NCI-H345 treated with DMSO at 0.1 percent for 48 hours (cell line): ENCODE data around the gene MPND.
"Not testable (repeated sequence)": the region's sequence is repeated elsewhere in the genome, so short reads cannot be mapped to it uniquely, and the experiment has no call there.

Experiments used
- DNase-seq: peaks from one replicate; lab custom pipeline; 2025; ENCODE audit not compliant: unreplicated experiment; lab: John Stamatoyannopoulos, UW

Gene MPND

DNA sequence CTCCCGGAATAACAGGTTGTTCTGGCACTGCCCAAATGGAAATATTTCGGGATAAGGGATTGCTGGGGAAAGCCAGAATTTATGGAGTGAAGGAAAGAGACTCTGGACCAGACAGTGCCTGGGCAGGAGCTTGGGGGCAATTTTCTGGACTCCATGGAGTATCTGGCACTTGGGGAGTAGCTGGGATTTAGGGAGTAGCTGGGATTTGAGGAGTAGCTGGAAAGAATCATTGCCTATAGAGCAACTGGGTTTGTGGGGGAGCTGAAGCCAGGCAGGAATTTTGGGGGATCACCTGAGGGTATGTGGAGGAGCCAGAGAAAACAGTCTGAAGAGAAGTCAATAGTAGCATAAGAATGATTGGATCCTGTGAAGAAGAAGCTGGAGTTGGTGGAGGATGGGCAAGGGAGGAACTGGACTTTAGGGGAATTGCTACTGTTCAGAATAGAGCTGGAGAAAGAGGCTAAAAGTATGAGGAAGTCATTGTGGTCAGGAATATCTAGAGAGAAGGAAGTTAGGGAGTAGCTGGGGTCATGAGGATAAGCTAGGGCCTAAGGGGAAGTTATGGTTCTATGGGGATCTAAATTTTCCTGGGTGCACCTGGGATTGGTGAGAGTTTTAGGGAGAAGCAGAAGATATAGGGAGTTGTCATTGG is 24.2 kb upstream of the MPND start:
- DNase-seq: no peak

DNA sequence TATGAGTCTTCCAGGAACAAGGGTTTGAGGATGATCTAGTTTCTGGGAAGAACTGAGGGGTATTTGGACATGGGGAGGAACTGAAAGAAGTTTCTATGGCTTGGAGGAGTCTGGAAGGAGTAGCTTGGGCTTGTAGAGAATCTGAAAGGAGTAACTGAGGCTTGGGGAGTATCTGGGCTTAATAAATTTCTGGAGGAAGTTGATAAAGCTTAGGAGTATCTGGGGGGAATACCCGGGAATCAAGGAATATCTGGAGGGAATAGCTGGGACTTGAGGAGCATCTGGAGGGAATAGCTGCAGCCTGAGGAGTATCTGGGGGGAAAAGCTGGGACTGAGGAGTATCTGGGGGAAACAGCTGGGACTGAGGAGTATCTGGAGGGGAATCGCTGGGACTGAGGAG is 22.9 kb upstream of the MPND start:
- no peak for DNase-seq

DNA sequence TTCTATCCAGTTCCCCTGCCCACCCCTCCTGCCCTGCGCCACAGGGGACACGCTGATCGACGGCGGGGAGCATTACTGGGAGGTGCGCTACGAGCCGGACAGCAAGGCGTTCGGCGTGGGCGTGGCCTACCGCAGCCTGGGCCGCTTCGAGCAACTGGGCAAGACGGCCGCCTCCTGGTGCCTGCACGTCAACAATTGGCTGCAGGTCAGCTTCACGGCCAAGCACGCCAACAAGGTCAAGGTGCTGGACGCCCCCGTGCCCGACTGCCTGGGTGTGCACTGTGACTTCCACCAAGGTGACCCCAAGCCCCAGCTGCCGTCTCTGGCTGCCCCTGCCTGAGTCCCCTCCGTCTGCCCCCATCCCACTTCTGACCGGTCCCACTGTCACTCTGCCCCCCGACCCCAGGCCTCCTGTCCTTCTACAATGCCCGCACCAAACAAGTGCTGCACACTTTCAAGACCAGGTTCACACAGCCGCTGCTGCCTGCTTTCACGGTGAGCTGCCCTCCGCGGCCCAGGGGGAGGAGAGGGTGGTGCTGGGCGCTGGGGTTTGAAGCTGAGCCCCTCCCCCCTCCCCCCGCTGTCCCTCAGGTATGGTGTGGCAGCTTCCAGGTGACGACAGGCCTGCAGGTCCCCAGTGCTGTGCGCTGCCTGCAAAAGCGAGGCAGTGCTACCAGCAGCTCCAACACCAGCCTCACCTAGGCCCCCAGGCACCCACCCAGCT is 20.3 kb upstream of the MPND start:
- no peak for DNase-seq

DNA sequence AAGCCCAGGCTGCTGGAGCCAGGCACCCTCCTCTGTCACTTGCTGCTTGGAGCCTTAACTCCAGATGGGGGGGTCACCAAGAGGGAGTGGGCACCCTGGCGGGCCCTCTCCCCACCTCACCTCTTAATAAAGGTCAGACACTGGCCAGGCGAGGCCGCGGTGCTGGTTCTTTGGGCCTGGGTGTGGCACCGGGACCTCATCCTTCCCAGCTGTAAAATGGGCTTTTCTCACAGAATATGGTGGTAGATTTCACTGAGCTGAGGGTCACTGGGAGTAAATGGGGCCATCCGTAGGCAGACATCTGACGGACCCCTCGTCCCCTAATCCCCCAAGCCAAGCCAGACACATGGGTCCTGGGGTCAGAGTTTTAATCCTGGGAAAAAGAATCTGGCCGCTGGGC is 19.7 kb upstream of the MPND start:
- DNase-seq: no peak

DNA sequence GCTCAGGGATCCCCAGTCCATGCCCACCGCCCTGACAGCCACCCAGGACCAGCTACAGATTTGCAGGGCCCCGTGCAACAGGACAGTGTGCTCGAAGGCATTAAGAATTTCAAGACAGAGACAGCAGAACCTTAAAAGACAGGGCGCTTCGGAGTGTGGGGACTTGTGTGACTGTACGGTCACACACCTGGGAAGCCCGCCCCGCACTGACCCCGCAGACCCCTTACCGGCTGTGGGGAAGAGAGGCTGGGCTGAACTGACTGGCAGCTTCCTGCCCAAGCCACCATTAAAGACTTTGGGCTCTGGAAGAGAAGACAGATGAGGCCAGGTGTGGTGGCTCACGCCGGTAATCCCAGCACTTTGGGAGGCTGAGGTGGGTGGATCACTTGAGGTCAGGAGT is 19.1 kb upstream of the MPND start:
- DNase-seq: no peak

DNA sequence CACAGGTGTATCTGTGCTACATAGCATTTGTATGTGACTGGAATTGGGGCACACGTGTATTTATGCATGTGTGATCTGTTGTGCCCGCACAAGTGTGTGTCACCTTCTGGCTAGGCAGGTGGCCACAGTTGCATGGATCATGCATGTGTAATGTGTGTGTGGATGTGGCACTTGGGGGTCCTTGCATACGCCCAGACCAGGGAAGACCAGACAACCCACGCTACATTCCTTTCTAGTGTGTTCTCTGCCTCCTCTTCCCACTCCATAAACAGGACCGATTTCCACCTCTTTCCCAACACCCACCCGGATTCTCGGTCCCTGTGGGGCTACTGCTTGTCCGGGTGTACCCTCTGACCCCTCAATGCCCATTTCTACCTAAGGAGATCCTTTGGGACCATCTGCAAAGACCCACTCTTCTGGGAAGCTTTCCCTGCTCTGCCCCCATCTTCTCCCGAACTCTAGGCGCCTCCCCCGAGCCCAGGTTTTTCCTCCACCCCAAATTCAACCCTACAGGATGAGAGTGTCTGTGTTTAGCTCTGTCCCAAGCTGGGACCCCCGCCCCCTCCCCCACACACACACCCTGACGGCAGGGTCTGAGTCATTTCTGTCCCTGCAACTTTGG is 17.0 kb upstream of the MPND start:
- no peak for DNase-seq

DNA sequence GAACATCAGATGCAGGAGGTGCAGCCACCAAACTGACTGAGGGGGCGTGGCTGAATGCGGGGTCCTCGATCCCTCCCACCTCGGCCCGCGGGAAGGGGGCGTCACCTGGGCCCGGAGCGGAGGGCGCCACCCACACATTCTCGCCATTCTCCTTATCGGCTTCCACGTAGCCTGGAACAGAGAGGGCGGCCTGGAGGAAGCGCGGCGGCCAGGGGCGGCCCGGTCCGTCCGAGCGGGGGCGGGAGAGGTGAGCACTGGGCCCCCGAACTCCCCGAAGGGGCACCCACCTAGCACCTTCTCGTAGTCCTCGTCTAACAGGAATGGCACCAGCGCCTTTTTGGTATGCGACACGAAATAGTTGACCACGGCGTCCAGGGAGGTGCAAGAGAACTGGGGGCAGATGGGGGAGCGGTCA is 16.5 kb upstream of the MPND start:
- DNase-seq: no peak

DNA sequence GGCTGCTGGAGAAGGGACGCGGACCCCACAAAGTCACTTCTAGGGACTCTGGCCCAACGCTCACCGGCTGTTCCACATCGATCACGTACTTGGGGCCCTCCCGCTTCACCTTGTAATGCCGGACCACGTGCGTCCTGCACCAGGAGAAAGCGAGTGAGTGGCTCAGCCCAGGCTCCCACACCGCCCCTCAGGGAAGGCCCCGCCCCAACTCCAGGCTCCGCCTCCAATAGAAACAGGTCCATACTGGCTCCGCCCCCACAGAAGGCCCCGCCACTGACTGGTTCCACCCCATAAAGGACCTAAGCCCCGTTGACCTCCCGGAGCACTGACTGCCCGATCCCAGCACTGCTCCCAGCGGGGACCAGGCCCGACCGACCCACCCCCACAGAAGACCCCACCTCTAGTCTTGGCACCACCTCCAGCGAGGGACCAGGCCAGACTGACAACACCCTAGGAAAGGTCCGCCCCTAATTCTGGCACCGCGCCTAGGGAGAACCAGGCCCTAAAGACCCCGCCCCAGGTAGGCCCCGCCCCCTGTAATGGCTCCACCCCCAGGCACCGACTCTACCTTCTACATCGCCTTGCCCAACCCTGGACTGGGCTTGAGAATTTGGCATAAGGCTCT is 16.0 kb upstream of the MPND start:
- DNase-seq: peak; percentile 73

DNA sequence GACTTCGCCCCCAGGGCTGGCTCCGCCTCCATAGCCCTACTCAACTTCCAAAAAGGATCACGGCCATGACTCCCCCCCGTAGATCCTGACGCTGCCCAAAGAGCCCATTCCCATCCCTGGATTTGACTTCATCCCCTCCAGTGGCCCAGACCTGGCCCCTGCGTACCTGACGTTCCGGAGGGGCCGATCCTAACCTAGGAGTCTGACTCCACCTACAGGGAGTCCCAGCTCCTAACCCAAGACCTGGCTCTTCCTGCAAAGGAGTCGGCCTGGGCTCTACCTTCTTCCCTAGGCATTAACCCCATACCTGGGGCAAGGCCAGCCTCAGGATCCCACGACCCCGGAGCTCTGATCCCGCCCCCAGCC is 15.5 kb upstream of the MPND start:
- DNase-seq: no peak

DNA sequence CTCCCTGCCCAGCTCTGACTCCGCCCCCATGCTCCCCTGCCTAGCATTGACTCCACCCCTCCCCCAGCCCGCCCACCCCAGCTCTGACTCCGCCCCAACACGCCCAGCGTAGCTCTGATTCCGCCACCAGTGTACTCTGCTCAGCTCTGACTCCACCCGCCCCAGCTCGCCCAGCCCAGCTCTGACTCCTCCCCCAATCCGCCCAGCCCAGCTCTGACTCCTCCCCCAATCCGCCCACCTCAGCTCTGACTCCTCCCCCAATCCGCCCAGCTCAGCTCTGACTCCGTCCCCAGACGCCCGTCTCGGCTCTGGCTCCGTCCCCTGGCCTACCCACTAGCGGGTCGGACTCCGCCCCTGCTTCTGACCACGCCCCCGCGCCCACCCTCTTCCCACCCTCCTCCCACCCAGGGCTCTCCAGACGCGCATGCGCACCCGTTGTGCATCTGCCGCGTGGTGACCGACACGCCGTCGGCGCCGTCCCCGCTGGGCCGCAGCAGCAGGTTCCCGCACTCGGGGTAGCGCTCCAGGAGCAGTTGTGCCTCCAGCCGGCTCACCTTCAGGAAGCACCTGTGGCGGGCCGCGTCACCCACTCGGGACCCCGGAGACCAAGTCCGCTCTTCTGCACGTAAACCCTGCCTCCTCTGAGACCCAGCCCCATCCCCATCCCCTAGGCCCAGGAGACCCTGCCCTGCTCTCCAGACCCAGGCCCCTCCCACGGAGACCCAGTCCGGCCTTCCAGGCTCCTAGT is 14.9 kb upstream of the MPND start:
- DNase-seq: peak; percentile 99

DNA sequence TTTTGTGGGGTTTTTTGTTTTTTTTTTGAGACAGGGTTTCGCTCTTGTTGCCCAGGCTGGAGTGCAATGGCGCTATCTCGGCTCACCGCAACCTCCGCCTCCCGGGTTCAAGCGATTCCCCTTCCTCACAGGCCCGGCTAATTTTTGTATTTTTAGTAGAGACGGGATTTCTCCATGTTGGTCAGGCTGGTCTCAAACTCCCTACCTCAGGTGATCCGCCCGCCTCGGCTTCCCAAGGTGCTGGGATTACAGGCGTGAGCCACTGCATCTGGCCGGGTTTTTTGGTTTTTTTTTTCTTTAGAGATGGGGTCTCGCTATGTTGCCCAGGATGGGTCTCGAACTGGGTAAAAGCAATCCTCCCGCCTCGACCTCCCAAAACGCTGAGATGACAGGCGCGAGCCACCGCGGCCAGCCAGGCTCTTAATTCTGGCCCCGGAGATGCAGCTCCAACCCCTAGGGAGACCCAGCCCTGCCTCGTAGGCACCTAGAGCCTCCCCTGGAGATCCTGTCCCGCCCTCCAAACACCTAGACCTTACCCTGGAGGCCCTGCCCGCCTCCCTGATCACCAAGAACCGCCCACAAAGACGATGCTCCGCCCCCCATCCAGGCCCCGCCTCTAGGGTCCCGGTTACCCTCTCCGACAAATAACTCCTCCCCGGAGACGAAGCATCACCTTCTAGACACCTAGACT is 14.2 kb upstream of the MPND start:
- DNase-seq: not testable (repeated sequence)

DNA sequence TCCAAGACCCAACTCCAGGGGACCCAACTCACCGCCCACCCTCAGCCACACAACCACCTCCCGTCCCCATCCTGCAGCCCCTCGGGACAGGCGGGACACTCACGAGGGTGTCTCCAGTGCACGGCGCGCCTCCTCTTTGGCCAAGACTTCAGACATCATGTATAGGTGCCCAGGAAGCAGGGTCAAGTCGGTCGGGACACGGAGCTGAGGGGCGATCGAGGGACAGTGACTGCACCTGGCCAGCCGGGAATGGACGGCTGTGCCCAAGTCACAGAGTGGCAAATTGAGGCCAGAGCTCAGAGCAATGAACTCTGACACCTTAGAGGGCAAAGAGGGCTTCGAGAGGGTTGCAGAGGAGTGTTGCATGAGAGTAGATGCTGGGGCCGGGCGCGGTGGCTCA is 13.5 kb upstream of the MPND start:
- DNase-seq: no peak

DNA sequence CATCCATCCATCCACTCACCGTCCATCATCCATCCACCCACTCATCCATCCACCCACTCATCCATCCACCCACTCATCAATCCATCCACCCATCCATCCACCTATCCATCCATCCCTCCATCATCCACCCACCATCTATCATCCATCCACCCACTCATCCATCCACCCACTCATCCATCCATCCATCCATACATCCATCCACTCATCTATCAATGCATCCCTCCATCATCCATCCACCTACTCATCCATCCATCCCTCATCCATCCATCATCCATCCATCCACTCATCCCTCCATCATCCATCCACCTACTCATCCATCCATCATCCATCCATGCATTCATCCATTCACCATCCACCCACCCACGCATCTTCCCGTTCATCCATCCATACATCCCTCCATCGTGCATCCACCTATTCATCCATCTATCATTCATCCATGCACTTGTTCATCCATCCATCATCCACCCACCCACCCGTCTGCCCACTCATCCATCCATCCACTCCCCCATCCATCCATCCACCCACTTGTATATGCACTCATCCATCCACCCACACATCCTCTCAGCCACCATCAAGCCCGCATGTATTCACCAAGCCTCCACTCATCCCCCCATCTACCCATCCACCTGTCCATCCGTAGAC is 8.3 kb upstream of the MPND start:
- DNase-seq: no peak

DNA sequence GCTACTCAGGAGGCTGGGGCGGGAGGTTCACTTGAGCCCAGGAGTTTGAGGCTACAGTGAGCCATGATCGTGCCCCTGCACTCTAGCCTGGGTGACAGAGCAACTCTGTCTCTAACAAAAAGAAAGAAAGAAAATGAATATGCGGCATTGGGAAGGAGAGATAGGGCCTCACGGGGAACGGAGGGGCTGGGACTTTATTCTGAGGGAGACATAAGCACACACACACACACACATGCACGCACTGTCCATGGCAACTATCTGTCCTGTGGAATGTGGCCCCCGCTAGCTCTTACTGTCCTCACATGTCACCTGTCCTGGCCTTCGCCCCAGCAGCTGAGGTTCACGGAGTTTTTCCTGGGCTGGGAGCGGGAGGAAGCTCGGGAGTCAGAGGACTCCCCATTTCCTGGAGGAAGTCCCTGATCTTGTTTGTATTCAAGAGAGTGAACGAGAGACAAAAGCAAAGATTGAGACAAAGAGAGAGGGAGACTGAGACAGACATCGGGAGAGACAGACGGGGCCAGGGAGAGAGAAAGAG is 5.4 kb upstream of the MPND start:
- DNase-seq: no peak

DNA sequence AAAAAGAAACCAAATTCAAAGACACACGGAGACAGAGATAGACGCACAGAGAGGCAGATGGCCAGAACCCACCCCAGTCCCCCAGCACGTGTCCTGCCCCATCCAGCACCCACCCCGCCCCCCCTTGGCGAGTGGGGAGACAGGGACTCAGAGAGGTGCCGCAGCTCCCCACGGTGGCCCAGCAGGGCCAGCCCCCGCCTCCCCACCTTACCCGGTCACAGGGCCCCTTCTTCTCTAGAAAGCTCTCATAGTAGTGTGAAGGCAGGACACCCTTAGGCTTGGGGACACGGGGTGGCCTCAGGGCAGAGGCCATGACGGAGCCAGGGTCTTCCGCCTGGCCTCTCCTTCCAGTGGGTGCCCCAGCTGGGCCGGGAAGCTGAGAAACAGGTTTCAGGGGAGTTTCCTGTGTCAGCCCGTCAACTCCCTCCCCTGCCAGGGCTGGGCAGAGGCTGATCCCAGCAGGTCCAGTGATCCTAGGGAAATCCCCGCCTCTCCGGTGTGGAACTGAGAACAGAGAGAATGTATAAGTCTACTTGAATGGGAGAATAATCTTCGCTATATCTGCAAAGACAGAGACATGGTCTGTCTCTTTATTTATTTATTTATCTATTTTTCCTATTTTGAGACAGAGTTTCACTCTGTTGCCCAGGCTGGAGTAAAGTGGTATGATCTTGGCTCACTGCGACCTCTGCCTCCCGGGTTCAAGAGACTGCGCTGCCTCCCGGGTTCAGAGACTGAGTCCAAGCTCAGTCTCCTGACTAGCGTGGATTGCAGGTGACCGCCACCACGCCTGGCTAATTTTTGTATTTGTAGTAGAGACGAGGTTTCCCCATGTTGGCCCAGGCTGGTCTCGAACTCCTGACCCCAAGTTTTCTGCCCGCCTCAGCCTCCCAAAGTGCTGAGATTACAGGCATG is 4.7 kb upstream of the MPND start, which contains the start of gene STAP2:
TSS of gene STAP2 (minus strand) at position 387 of the 915 bp plus-strand sequence. CDS start at position 313, 74 bp downstream.
- DNase-seq: no peak

DNA sequence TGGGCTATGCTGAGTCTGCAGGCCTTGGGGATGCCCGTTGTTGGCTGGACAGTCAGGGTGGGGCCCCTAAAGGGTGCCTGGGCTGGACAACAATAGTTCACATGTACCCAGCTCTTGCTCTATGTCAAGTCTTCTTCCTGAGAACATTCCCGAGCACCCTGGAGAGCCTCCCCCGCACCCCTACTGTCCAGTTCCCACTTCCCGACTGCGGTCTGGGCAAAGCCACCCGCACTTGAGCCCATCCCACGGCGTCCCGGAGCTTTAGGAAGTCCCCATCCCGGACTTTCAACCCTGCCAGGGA is 1.1 kb upstream of the MPND start:
- no peak for DNase-seq

DNA sequence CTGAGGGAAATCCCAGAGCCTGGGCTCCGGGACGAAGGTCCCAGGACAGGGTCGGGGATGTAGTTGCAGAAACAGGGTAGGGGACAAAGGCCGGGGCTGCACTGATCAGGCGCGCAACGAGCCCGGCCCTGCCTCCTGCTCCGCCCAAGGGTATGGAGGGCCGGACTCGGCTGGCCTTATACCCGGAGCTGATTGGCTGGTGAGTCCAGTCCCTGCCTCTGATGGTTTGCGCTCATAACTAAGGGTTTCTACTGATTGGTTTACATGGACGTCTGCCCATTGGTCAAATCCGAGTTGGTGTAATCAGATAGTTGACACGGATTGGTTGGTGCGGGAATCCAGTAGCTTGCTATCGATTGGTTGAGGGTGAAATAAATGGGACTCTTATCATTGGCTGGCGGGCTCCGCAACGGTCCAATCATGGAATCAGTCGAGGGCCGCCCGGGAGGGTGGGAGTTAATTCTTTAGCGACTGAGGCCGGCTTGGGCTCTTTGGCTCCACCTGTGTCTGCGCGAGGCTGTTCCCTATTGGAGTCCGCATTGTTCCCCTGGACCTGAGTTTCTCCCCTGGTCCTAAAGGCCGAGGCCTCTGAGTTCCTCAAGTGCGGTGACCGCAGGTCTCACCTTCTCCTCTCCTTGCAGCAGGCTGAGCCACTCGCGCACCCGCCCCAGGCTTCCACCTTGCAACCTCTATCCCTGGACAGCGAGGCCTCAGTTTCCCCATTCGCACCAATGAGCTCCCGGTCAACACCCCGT is 570 bp upstream of the MPND start:
- DNase-seq: peak; percentile 100

DNA sequence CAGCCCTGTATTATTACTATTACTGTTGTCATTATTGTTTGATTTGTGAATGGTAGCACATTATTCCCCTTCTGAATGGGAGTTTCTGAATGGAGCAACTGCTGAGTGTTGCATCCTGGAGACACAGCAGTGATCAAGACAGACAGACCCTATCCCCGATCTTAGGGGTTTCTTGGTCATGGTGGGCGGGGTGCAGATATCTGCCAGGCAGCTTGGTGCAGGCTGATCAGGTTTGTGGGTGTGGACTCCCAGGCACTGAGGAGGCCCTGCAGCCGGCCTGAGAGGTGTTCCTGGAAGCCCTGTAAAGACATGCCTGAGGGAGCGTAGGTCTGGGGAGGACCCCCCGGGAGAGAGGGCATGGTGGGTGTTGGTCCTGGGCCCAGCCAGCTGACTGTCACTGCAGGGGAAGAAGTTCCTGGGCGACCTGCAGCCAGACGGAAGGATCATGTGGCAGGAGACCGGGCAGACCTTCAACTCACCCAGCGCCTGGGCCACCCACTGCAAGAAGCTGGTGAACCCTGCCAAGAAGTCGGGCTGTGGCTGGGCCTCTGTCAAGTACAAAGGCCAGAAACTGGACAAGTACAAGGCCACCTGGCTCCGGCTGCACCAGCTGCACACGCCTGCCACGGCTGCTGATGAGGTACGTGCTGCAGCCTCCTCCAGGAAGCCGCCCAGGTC is 2.1 kb downstream of the MPND start:
- DNase-seq: no peak
